Peyer's patch (tissue), 4 donors: Measurements from ENCODE around the gene POC1A.

ENCODE experiments used
- POLR2A ChIP-seq, 2 donors: fragments of 450-650 bp; IDR thresholded peaks; one replicate each; pipeline ENCODE4 v1.5.1; 2017; ENCODE audit warnings: antibody characterized with exemption in 2 of 2, mild to moderate bottlenecking in 2 of 2, moderate library complexity in 2 of 2
- TF ChIP-seq, protein P1 (sequence below), 6 experiments: fragments of 450-650 bp in 4 of 6; fragments of 200-600 bp in 2 of 6; sonication (generic) in 1 of 6; IDR thresholded peaks; one replicate each; pipeline ENCODE4 v1.5.1; 2017 to 2019; ENCODE audit warnings: antibody characterized with exemption in 6 of 6, mild to moderate bottlenecking in 3 of 6, moderate library complexity in 1 of 6

DNA sequence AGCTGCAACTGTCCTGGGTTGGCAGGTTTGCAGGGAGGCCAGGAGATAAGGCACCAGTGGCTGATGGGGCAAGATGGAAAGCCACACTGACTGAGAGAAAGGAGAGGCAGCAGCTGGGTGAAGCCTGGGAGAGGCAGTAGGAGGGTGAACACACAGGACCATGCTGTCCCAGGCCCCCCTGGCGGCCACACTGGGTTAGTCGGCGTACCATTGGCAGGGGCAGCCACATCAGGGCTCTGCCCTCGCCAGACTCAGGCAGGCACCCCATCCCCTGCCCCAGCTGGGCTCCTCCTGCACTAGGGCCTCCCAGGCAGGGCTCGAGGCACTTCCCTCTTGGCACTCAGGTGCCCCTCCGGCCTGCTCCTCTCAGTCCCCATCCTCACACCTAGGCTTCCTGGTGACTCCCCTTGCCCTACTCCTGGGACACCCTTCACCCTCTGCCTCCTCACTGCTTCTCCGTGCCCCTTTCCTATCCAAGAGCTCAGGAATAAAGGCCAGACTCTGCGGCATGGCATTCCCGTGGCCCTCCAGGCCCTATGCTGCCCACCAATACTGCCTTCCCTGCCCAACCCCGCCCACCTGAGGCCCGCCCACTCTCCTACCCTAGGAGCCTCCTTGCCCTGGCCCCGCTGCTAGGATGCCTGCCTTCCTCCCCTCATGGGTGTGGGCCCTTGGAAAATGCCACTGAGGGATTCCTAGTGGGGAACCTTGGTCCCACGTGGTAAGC lies 69.1 kb downstream of the POC1A start:
- TF ChIP-seq, protein P1, sequence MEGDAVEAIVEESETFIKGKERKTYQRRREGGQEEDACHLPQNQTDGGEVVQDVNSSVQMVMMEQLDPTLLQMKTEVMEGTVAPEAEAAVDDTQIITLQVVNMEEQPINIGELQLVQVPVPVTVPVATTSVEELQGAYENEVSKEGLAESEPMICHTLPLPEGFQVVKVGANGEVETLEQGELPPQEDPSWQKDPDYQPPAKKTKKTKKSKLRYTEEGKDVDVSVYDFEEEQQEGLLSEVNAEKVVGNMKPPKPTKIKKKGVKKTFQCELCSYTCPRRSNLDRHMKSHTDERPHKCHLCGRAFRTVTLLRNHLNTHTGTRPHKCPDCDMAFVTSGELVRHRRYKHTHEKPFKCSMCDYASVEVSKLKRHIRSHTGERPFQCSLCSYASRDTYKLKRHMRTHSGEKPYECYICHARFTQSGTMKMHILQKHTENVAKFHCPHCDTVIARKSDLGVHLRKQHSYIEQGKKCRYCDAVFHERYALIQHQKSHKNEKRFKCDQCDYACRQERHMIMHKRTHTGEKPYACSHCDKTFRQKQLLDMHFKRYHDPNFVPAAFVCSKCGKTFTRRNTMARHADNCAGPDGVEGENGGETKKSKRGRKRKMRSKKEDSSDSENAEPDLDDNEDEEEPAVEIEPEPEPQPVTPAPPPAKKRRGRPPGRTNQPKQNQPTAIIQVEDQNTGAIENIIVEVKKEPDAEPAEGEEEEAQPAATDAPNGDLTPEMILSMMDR (IDR thresholded peaks at IDR 0.05) = no peak
- TF ChIP-seq POLR2A (IDR thresholded peaks at IDR 0.05) = no peak
